HUDEP-2 (cell line): ENCODE data around the gene ABL1.

Source experiments
- DNase-seq, 76 experiments: peaks; one replicate each; lab custom pipeline; 2025; ENCODE audit not compliant: unreplicated experiment in 76 of 76; lab: John Stamatoyannopoulos, UW

Gene ABL1

GRCh38 chr9:130913599-130914416, 78.8 kb downstream of the ABL1 start:
- no peak for DNase-seq

- DNase-seq, result no peak
Measured at GRCh38 chr9:130914417-130915095, 79.5 kb downstream of the ABL1 start.

GRCh38 chr9:130915096-130915447, 80.0 kb downstream of the ABL1 start:
- DNase-seq, result no peak

- no peak for DNase-seq
Measured at GRCh38 chr9:130917168-130917960, 82.3 kb downstream of the ABL1 start.

- DNase-seq, result no peak
Measured at GRCh38 chr9:130918101-130918825, 83.2 kb downstream of the ABL1 start.

- DNase-seq, result no peak
Measured at GRCh38 chr9:130918826-130919558, 83.9 kb downstream of the ABL1 start.

- DNase-seq, result no peak
Measured at GRCh38 chr9:130919559-130920145, 84.6 kb downstream of the ABL1 start.

- DNase-seq, result no peak
Measured at GRCh38 chr9:130920233-130920632, 85.2 kb downstream of the ABL1 start.

- DNase-seq, result no peak
Measured at GRCh38 chr9:130920762-130921299, 85.8 kb downstream of the ABL1 start.

GRCh38 chr9:130921300-130921988, 86.4 kb downstream of the ABL1 start:
- no peak for DNase-seq

- no peak for DNase-seq
Measured at GRCh38 chr9:130921989-130922892, 87.2 kb downstream of the ABL1 start.

- no peak for DNase-seq
Measured at GRCh38 chr9:130922893-130923610, 88.0 kb downstream of the ABL1 start.

GRCh38 chr9:130923611-130924447, 88.8 kb downstream of the ABL1 start:
- DNase-seq, result no peak

GRCh38 chr9:130924448-130924788, 89.4 kb downstream of the ABL1 start:
- no peak for DNase-seq

- DNase-seq, result no peak
Measured at GRCh38 chr9:130925050-130925678, 90.1 kb downstream of the ABL1 start.

- no peak for DNase-seq
Measured at GRCh38 chr9:130927338-130927737, 92.3 kb downstream of the ABL1 start.
